EH (cell line): Measurements from ENCODE around the gene LRRC4C.

ENCODE experiments used
- DNase-seq: peaks from one replicate; pipeline ENCODE4 v3.0.0-alpha.2; 2015; ENCODE audit warnings: low read depth

LRRC4C gene

DNA sequence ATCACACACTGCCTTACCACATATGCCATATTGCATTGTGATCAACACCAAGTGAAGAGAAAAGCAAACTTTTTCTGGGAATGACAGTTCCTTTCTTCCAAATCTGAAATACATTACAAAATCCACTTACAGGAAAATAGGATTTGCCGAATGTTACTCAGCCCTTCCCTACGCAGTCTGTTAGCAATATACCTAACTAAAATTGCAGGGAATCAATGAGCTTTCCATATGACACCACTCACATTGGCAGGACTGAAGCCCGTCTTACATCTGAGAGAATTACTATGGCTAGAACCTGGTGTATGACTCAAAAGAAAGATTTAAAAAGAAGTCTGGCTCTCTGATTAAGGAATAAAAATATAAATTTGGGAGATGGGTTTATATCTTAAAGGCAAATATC, 136.0 kb downstream of the LRRC4C start:
- DNase-seq = no peak

DNA sequence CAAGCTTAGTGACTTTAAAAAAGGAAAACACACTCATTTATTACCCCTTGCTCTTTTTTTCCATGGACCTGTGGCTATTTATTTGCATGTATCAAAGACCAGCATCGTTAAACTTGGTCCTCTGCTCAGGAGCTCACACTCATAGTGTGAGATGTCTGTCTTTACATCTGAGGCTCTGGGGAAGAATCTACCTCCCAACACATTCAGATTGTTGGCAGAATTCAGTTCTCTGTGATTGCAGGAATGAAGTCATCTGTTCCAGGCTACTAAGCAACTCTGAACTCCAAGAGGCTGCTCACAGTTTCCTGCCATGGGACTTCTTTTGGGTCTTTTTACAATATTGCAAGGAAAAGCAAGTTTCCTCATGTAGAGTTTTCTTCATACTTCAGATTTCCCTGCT, 138.8 kb downstream of the LRRC4C start:
- DNase-seq = no peak

DNA sequence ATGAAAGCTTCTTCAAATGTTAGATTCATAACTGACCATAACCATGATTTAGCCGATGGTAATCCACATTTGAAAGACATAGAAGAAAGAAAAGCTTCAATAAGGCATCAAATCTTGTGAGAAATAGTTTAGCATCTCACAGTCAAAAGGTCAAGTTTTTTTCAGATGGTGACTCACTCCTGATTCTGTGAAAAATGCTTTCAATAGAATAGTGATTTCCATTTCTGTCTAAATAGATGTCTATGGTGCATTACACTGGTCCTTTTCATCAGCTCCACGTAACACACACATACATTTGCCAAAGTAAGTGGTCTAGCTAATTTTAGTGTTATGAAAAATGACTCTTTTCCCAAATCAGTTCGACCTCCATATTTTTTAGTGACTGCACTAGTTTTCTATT, 139.2 kb downstream of the LRRC4C start:
- DNase-seq = no peak

DNA sequence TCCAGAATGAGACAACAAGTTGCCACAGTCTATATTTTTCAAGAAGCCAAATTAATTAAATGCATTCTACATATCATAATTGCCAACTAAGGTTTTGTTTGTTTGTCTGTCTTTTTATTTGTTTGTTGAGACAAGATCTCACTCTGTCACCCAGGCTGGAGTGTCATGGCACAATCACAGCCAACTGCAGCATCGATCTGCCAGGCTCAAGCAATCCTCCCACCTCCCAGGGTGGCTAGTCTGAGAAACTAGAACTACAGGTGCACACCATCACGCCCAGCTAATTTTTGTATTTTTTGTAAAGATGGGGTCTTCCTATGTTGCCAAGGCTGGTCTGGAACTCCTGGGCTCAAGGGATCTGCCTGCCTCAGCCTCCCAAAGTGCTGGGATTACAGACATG, 140.0 kb downstream of the LRRC4C start:
- no peak for DNase-seq

DNA sequence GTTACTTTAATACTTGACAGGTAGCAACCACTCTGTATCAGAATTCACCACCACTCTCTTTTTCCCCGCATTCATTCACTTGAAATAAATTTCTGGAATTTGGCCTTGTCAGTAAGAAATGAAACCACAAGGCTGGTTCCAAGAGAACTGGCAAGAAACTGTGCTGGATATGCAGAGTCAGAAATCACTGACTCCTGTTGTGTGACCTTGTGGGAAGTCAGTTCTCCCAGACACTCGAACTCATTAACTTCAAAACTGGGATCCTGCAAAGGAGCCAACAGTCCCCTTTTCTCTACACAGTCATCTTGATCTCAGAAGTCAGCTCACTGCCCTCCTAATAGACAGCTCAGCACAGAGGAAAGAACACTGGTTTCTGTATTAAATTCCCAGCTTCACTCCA, 142.7 kb downstream of the LRRC4C start:
- no peak for DNase-seq

DNA sequence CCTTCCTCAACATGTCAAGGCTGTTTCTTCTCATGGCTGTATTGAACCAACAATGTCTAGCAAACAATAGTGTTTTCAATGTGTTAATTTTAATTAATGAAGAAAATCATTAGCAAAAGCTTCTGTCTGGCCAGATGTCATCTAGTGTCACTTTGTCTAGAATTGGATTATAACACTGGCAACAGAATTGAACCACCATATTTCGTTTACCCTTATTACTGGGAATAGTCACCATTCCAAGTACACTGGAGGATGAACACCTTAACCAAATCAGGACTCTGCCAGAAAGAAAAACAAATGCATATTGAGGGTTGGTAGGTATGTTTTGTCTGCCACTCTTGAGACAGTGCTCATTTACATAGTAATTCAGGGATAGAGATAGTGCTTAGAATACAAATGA, 146.2 kb downstream of the LRRC4C start:
- DNase-seq = no peak

DNA sequence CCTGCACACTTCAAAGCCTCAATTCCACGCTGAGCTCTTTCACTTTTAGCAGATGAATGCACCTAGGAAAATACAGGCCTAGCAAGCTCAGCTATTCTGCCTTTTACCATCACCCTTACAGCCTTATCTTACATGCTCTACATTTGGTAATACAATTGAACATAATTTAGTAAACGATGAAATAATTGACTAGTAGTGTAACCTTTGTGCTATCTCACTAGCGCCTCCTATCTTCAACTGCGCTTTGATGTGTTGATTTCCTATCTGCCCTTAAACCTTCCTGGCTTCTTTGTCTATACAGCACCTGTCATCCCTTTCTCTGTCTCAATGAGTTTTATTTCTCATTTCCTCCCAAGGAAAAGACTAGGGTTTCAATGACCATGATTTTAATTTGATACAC, 149.7 kb downstream of the LRRC4C start:
- no peak for DNase-seq

DNA sequence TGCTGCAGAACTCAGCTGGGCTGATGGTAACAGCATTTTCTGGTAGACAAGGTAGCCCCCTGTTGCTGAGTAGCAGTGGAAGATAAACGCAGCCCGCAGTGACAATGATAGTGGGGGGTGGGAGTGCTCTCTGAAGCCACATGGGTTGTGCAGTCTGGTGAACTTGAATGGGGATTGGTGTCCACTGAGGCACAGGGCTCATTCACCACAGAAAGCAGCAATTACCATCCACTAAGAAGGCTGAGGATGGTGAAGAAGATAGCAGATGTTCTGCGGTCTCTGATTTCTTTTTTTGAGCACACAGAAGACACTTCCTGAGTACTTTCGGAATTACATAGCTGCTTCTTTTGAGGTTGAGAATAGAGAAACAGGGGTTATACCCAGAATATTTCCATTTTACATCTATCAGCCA, 150.3 kb downstream of the LRRC4C start:
- DNase-seq = no peak

DNA sequence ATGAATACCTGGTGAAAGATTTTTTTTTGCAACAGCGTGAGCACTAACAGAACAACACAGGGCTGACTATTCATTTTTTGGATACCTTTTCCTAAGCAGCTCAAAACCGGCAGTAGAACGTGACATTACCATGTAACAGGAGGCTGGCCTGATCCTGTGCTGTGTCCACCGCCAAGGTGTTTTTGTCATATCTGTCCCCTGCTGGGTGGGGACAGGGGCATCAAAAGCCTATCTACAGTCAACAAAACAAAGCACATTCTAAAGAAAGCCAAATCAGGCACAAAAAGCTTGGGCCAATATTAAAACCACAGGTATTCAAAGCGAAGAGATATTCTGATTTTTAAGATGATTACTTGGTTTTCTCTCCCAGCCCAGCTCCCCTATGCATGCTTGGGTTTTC, 151.2 kb downstream of the LRRC4C start:
- DNase-seq = no peak

DNA sequence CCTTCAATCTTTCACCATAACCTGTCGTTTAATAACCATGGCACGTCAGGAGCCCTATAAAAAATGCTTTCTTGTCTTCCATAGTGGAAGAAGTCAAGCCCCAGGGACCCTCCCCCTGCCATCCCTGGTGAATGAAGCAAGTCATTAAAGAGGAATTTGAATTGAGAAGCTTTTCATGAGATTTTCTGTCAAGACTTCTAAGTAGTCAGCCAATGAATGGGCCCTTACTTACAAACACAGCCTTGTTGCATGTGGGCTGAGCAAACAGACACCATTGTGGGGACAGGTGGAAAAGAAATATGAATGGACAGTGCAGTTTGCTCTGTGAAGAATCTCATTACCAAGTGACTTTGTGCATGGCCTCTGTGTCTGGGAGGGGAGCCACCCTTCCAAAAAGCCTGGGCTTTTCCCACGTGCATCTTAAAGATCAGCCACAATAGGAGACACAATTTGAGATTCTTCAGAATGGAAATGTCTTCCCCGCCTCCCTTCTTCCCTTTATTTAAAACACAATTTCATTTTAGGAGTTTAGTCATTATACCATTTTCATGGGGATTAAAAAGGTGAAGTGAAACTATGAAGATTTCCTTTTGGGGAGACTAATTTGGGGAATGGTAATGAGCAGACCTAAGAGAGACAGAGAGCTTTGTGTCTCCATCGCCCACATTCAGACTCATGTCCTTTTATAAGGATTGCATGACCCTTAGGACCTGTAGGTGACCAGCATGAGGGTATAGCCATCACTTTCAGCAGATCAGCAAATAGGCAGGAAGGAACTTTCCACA, 152.0 kb downstream of the LRRC4C start:
- DNase-seq = no peak

DNA sequence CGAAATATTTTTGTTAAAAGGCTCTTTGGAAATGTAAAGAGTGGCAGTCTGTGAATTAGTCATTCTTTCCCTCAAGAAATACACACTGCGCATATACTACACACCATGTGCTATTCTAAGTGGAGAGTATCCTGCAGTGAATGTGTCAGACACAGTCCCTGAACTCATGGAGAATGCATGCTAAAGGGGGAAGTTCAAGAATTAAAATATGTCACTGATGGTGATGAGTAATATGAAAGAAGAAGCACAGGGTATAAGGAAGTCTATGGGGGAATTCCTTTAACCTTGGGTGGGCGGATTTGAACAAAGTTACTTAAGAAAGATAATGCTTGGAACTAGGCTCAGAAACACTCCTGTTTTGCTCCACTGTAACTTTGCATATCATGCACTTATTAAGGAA, 153.0 kb downstream of the LRRC4C start:
- no peak for DNase-seq

DNA sequence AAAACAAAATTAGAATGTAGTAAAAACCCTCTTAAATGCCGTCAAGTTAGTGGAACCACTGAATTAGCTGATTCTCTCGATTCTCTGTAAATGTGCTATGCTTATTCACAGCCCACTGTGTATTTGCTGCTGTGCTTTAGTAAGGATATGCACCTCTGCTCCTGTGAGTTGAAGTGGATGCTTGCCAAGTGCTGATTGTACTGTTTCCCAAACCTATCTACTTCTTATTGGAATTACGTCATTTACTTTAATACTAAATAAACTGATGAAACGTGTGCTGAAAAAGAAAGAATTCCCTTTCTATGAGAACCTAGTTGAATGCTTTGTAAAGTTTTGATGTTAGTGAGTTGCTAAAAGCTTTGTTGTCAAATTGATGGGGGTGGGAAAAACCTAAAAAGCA, 158.4 kb downstream of the LRRC4C start:
- DNase-seq = no peak

DNA sequence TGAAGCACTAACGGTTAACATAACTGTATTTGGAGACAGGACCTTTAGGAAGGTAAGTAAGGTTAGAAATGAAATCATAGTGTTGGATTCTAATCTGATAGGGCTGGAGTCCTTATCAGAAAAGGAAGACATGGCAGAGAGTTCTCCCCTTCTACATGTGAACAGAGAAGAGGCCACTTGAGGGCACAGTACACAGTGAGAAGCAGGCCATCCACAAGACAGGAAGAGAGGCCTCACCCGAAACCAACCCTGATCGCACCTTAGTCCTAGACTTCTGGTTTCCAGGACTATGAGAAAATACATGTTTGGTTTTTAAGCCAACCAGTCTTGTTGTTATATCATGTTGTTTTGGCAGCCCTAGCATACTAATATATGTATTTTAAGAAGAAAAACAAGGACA, 170.0 kb downstream of the LRRC4C start:
- DNase-seq = no peak

DNA sequence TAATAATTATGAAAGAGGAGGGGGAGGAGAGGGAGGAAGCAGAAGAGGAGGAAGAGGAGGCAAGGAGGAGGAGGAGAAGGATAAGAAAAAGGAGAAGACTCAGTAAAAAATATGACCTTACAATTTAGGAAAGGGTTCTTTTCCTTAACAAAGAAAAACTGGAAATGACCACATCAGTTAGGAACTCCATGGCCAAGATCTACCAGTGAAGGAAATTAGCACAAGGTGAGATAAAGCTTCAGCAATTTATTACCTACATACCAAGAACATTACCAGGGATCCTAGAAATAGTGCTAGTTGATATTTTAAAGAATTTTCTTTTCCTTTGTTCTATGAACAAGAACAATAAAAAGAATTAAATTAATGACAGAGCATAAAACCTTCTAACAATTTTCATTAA, 172.7 kb downstream of the LRRC4C start:
- no peak for DNase-seq

DNA sequence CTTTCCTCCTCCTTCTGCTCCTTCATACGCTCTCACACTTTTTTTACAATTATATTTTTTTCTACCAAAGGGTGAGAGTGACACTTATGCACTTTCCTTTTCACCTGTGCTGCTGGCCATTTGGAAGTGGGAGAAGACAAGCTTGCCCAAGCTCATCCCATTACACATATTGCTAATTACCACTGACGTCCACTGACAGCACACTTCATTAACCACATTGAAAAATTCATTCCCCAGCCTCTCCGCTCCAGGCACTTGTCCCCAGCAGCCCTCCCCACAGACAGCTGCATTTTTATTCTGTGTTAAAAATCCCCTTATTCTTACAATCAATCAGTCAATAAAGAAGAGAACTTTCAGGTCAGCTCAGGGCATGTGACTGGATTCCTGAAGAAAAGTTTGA, 175.1 kb downstream of the LRRC4C start:
- DNase-seq = no peak

DNA sequence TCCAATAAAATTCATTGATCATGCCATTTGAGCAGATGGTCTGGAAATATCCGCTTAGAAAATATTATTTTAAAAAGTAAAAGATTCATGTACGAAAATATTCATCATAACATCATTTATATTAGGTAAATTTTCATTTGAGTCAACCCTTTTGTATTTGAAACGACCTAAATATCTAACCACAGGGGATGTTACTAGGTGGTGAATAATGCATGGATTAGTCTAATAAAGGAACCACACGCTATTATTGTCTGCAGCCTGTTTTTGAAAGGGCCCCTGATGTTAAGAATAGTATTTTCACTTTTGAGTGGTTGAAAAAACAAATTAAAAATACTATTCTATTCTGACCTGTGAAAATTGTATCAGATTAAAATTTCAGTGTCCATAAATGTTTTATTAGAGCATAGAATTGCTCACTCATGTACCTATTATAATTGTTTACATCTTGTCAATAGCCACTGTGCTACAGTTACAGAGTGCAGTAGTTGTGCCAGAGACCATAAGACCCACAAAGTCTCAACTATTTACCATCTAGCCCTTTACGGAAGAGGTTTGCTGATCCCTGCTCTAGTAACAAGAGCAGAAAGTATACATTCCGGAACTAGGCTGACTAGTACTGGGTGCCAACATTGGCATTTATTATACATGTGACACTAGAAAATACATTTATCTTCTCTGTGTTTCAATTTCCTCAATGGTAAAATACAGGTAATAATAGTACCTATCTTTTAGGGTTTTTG, 176.1 kb downstream of the LRRC4C start:
- no peak for DNase-seq

DNA sequence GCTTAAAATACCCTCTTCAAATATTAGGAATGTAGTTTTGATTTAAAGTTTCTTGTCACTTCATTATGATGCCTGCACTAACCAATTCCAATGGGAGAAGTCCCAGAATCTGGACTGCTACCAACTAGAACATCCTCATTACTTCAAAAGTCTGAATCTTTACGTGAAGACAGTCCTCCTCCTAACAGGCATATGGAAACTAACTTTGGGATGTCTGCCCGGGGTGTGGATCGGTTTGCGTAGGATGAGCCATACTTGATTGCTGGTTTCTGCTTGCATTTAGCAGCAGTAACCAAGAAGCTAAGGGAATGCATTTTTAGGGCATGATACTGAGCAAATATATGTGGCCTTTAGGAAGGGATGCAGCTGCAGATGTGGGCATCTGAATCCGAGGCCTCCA, 177.1 kb downstream of the LRRC4C start:
- DNase-seq = no peak

DNA sequence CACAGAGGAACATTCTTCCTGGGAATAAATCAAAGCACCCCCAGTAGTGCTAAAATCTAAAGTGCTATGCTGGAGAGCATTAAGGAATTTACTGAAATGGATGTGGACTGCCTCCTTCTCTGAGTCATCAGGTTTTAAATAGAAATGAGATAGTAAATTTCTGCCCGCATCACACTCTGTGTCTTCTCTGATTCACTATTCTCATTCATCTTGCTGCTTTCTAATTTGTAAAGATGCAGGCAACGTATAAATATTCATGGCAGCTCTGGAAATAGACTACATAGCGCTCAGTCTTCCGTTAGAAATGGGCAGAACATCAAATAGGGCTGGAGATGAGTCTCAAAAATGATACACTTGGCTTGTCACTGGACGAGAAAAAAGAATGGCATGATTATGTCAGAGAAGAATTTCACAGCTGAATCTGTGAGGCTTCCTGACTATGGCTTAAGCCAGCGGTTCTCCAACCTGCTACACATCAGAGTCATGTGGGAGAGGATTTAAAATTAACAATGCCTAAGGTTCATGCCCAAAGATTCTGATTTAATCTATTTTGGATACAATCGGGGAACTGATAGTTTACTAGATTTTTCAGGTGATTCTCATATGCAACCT, 178.2 kb downstream of the LRRC4C start:
- DNase-seq = no peak

DNA sequence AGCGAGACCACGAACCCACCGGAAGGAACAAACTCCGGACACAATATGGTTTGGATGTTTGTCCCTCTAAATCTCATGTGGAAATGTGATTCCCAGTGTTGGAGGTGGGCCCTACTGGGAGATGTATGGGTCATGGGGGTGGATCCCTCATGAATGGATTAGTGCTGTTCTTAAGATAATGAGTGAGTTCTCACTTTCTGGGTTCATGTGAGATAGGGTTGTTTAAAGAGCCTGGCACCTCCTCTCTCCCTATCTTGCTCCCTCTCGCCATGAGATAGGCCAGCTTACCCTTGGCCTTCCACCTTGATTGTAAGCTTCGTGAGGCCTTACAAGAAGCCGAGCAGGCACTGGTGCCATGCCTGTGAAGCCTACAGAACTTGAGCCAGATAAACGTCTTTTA, 184.6 kb downstream of the LRRC4C start:
- no peak for DNase-seq

DNA sequence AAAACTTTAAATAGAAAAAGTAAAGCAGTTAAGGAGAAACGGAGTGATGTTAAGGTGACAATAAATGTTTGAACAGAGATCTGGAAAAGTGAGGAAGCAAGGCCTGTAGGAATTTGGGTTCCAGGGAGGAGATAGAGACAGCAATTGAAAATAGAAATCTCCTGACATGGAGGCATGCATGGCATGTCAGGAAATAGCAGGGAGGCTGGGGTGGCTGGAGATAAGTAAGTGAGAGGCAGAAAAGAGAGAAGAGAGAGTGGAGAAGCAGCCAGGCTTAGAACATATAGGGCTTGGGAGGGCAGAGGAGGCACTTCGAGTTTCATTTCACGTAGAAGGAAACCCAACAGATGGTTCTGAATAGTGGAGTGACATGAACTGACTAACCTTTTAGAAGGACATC, 185.5 kb downstream of the LRRC4C start:
- no peak for DNase-seq

DNA sequence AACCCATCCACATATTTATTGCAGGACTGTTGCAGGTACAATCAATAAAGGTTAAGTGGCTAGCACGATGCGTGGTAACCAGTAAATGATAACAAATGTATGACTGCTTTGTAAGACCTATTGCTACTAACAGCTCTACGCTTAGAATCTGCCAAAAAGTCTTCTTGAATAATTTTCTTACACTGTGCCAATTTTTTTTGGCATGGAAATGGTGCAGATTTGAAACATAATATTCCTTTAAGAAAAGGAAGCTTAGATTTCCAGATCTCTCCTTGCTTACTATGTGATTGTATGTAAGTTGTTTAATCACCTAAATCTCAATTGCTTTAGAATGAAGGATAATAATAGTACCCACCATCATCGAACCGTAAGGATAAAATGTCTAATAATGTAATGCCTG, 192.0 kb downstream of the LRRC4C start:
- DNase-seq = no peak

DNA sequence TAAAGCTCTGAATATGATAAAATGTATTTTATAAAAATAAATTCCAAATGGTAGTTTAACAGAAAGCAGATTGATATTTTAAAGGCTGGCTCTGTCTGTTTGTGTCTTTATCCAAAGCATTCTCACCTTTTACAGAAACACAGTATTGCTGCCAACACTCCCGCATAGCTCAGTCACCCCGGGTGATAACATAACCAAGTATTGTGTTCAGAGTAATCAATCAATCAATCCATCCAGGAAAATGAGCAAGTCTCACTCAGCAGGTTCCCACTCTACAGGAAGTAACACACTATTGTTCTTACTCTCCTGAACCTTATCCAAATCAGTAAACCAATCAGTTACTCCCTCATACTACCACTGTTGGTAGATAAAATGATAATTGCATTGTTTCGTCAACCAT, 203.4 kb downstream of the LRRC4C start:
- DNase-seq = no peak

DNA sequence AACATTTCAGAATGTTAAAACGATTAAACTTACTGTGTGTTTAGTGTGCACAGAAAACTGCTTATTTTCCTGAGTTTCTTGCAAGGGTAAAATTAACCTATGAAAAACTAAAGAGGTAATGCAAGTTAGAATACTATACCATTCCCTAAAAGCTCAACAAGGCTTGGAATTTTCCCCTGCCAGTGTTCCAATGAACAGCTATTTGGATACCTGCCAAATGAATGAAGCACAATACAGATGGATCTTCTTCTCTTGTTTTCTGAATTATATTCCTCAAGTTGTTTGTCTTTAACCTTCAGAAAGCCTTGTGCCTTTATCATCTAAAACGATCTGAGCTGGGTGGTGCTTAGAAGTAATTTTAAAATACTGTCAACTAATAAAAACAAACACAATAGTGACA, 204.5 kb downstream of the LRRC4C start:
- no peak for DNase-seq
